Measurements from ENCODE around the gene ABHD17C. TPM values are rescaled to one million over a fixed set of nuclear protein-coding genes. Genes with fewer than 3 reads are reported as not detected.

Gene ABHD17C
- total and polyA plus RNA-seq, 2 donors from 2014 or later: 18.8 to 20.6 TPM

DNA sequence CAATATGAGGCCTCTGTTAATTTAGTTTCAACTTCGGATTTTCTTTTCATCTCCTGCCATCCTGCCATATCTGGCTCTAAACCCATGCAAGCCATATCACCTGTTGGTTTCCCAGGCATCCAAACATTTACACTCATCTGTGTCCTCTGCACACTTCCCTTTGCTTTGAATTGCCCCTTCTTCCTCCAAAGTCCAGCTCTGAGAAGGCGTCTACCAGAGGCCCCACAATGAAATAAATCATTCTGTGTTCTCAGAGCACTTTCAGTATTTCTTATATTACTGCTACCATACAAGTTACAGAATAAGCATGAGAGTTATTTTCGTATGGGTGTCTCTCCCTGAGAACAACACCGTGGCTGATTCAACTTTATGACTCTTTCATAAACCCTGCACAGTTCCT lies 12.9 kb upstream of the ABHD17C start:
- H3K4me1 ChIP-seq (ENCODE audit: control insufficient read depth in 2 of 3, insufficient read depth in 2 of 3, low read depth in 1 of 3, low read length in 3 of 3): no peaks in the 10 kb centered on the region
- intact Hi-C loops (cut with DNase I): no loop called here
- TF ChIP-seq, protein P1, sequence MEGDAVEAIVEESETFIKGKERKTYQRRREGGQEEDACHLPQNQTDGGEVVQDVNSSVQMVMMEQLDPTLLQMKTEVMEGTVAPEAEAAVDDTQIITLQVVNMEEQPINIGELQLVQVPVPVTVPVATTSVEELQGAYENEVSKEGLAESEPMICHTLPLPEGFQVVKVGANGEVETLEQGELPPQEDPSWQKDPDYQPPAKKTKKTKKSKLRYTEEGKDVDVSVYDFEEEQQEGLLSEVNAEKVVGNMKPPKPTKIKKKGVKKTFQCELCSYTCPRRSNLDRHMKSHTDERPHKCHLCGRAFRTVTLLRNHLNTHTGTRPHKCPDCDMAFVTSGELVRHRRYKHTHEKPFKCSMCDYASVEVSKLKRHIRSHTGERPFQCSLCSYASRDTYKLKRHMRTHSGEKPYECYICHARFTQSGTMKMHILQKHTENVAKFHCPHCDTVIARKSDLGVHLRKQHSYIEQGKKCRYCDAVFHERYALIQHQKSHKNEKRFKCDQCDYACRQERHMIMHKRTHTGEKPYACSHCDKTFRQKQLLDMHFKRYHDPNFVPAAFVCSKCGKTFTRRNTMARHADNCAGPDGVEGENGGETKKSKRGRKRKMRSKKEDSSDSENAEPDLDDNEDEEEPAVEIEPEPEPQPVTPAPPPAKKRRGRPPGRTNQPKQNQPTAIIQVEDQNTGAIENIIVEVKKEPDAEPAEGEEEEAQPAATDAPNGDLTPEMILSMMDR (IDR thresholded peaks at IDR 0.05; ENCODE audit: borderline replicate concordance, extremely low read depth, insufficient read depth): no peak

DNA sequence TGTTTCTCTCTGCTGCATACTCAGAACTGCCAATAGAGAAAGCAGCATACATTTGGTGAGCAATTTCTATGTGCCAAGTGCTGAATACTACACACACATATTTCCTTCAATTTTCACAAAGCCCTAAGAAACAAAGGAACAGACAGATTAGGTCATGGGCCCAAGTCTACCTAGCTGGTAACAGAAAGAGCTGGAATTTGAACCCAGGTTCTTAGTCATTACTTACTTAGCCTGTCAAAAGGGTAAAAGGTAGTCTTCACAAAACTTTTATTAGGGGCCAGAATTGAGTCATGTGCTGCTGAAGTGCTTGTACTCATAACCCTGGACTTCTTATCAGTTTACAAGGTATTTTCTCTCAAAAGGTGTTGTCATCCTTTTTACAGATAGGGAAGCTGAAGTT lies 10.4 kb upstream of the ABHD17C start:
- intact Hi-C loops (cut with DNase I): no loop called here
- no peak for FAIRE-seq
- TF ChIP-seq, protein P1 (IDR thresholded peaks at IDR 0.05; ENCODE audit: borderline replicate concordance, extremely low read depth, insufficient read depth): no peak

More for the DNA sequence above, 12.9 kb upstream of the ABHD17C start:
- FAIRE-seq (no peak), DNase-seq (no peak)
- Histone ChIP-seq H3K27ac (ENCODE audit: low read depth in 2 of 2, low read length in 2 of 2) (no peak overlapping the region), H3K27me3 (ENCODE audit: control insufficient read depth, insufficient read depth, low read length) (no peaks in the 10 kb centered on the region), H3K9ac (ENCODE audit: low read length in 3 of 3) (no peak overlapping the region), H3K4me3 (ENCODE audit: low read length in 3 of 3) (no peak overlapping the region), H3K36me3 (ENCODE audit: control insufficient read depth in 2 of 3, insufficient read depth in 3 of 3, low read length in 3 of 3) (no peaks in the 10 kb centered on the region), H3K9me3 (ENCODE audit: control insufficient read depth in 2 of 3, insufficient read depth in 1 of 3, low read length in 3 of 3) (no peaks in the 10 kb centered on the region)

DNA sequence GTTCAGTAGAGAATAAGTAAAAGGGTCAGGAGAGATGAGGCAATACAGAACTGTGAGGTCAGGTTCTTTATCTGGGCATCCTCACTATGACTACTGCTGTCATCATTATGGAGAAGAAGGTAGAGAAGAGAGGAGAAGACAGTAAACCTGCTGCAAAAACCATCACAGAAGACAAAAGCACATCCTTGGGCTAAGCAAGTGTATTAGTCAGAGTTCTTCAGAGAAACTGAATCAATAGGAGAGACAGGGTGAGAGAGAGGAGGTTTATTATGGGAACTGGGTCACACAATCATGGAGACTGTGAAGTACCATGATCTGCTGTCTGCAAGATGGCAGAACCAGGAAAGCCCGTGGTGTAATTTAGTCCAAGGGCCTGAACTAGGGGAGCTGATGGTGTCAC lies 9.5 kb upstream of the ABHD17C start:
- Histone ChIP-seq H3K9ac (ENCODE audit: low read length in 3 of 3) (no peak overlapping the region), H3K27me3 (ENCODE audit: control insufficient read depth, insufficient read depth, low read length) (no peaks in the 10 kb centered on the region), H3K27ac (ENCODE audit: low read depth in 2 of 2, low read length in 2 of 2) (no peak overlapping the region), H3K4me3 (ENCODE audit: low read length in 3 of 3) (no peak overlapping the region), H3K9me3 (ENCODE audit: control insufficient read depth in 2 of 3, insufficient read depth in 1 of 3, low read length in 3 of 3) (no peaks in the 10 kb centered on the region), H3K4me1 (ENCODE audit: control insufficient read depth in 2 of 3, insufficient read depth in 2 of 3, low read depth in 1 of 3, low read length in 3 of 3) (no peaks in the 10 kb centered on the region), H3K36me3 (ENCODE audit: control insufficient read depth in 2 of 3, insufficient read depth in 3 of 3, low read length in 3 of 3) (no peaks in the 10 kb centered on the region)
- TF ChIP-seq, protein P1 (IDR thresholded peaks at IDR 0.05; ENCODE audit: borderline replicate concordance, extremely low read depth, insufficient read depth): no peak
- FAIRE-seq (no peak), DNase-seq (no peak)
- intact Hi-C loops (cut with DNase I): no loop called here

More for the DNA sequence above, 10.4 kb upstream of the ABHD17C start:
- no peaks in the 10 kb centered on the region for H3K9me3 ChIP-seq (ENCODE audit: control insufficient read depth in 2 of 3, insufficient read depth in 1 of 3, low read length in 3 of 3)
- no peak overlapping the region for H3K4me3 ChIP-seq (ENCODE audit: low read length in 3 of 3)
- no peak overlapping the region for H3K27ac ChIP-seq (ENCODE audit: low read depth in 2 of 2, low read length in 2 of 2)
- no peaks in the 10 kb centered on the region for H3K4me1 ChIP-seq (ENCODE audit: control insufficient read depth in 2 of 3, insufficient read depth in 2 of 3, low read depth in 1 of 3, low read length in 3 of 3)
- no peak for DNase-seq
- H3K27me3 ChIP-seq (ENCODE audit: control insufficient read depth, insufficient read depth, low read length): no peaks in the 10 kb centered on the region
- no peaks in the 10 kb centered on the region for H3K36me3 ChIP-seq (ENCODE audit: control insufficient read depth in 2 of 3, insufficient read depth in 3 of 3, low read length in 3 of 3)
- H3K9ac ChIP-seq (ENCODE audit: low read length in 3 of 3): no peak overlapping the region

DNA sequence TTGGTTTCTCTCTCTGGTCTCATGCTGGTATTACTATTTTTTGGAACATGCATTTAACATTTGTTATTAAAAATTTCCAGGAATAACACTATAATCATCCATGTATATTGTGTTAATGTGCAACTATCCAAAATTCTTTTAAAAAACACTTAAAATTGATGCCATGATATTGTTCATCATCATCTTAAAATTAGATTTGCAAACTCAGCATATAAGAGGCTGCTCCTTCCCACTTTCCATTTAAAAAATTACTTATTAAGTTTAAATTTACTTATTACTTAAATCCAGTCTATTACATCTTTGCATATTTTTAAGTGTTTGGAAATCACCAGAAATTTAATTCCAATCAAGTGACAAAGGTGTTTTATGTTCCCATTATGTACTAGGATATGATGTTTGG lies 5.8 kb upstream of the ABHD17C start:
- TF ChIP-seq, protein P1 (IDR thresholded peaks at IDR 0.05; ENCODE audit: borderline replicate concordance, extremely low read depth, insufficient read depth): no peak
- intact Hi-C loops (cut with DNase I): no loop called here
- no peaks in the 10 kb centered on the region for H3K36me3 ChIP-seq (ENCODE audit: control insufficient read depth in 2 of 3, insufficient read depth in 3 of 3, low read length in 3 of 3)
- peaks cover 0 to 2% (median 0%) of the 10 kb centered on the region in 3 donors for H3K4me1 ChIP-seq (ENCODE audit: control insufficient read depth in 2 of 3, insufficient read depth in 2 of 3, low read depth in 1 of 3, low read length in 3 of 3)
- H3K27ac ChIP-seq (ENCODE audit: low read depth in 2 of 2, low read length in 2 of 2): no peak overlapping the region
- H3K9ac ChIP-seq (ENCODE audit: low read length in 3 of 3): no peak overlapping the region
- no peak for DNase-seq
- no peak overlapping the region for H3K4me3 ChIP-seq (ENCODE audit: low read length in 3 of 3)
- FAIRE-seq: no peak
- no peaks in the 10 kb centered on the region for H3K27me3 ChIP-seq (ENCODE audit: control insufficient read depth, insufficient read depth, low read length)
- H3K9me3 ChIP-seq (ENCODE audit: control insufficient read depth in 2 of 3, insufficient read depth in 1 of 3, low read length in 3 of 3): no peaks in the 10 kb centered on the region

Data from kidney (tissue), 14 donors.